Transverse colon (tissue), 4 donors: ENCODE measurements around the gene ZNF417. TPM values are rescaled to one million over a fixed set of nuclear protein-coding genes. Genes with fewer than 3 reads are reported as not detected.

Experiments
- DNase-seq: peaks from one replicate; pipeline ENCODE4 v3.0.0-alpha.2; 2019
- H3K27ac ChIP-seq, 4 donors: fragments of 200-600 bp; sonication (generic); 2 replicates each; pipeline ENCODE4 v1.5.1; 2016 to 2018; ENCODE audit warnings: inconsistent platforms in 4 of 4
- H3K27me3 ChIP-seq: fragments of 200-600 bp; sonication (generic); 2 replicates; pipeline ENCODE4 v1.5.1; 2017; ENCODE audit warnings: inconsistent platforms
- H3K36me3 ChIP-seq, 4 donors: fragments of 200-600 bp; sonication (generic); 2 replicates each; pipeline ENCODE4 v1.5.1; 2017 to 2019; ENCODE audit warnings: inconsistent platforms in 4 of 4
- H3K4me1 ChIP-seq, 4 donors: fragments of 200-600 bp; sonication (generic); 2 replicates each; pipeline ENCODE4 v1.5.1; 2017 to 2020; ENCODE audit warnings: inconsistent platforms in 4 of 4
- H3K4me3 ChIP-seq, 4 donors: fragments of 200-600 bp; sonication (generic); 1 replicate in 1 of 4; 2 replicates in 3 of 4; pipeline versions ENCODE4 v1.5.1 to v1.6.1; 2017 to 2019; ENCODE audit warnings: inconsistent platforms in 4 of 4
- H3K9me3 ChIP-seq, 2 donors: fragments of 200-600 bp; sonication (generic); 2 replicates each; pipeline ENCODE4 v1.5.1; 2017 to 2019; ENCODE audit warnings: inconsistent platforms in 2 of 2
- EP300 ChIP-seq: sonication (generic); formaldehyde crosslinking; IDR thresholded peaks from one replicate; pipeline ENCODE4 v1.6.1; 2017; ENCODE audit warnings: antibody characterized with exemption, low read depth
- POLR2A ChIP-seq: fragments of 450-650 bp; IDR thresholded peaks from one replicate; pipeline ENCODE4 v1.6.1; 2016; ENCODE audit warnings: antibody characterized with exemption, mild to moderate bottlenecking, moderate library complexity
- POLR2AphosphoS5 ChIP-seq, 3 donors: sonication (generic); formaldehyde crosslinking; IDR thresholded peaks; one replicate each; pipeline ENCODE4 v1.6.1; 2016; ENCODE audit warnings: antibody characterized with exemption in 3 of 3
- WGBS, 2 donors: methylation state at CpG; one replicate each; pipeline ENCODE4 v1.1.5; 2018; ENCODE audit warnings: low coverage in 1 of 2; 5-methylcytosine and 5-hydroxymethylcytosine counted together
- in situ Hi-C, 4 donors: fragments of 200-750 bp; cut with MboI; loops; one replicate each; pipeline versions ENCODE4 v1.15.0 to v1.15.1; 2017; ENCODE audit warnings: low sequenced_read_pairs in 3 of 4, low pct_ligation_motif_present in 1 of 4, low pct_unique_long_range_greater_than_20kb in 1 of 4
- intact Hi-C: fragments of 100-400 bp; cut with DNase I; formaldehyde crosslinking; loops from one replicate; pipeline ENCODE4 v1.15.1; 2023; ENCODE audit warnings: low total_unique reads
- total RNA-seq, 4 donors: library from RNA; depleted of rRNA; stranded (reverse); fragments of >200 nt; gene quantifications; one replicate each; pipeline ENCODE4 v1.1.0, GENCODE V29; 2016
- TF ChIP-seq, protein P1 (sequence below), 5 experiments: fragments of 200-600 bp in 3 of 5; fragments of 450-650 bp in 2 of 5; sonication (generic) in 3 of 5; IDR thresholded peaks; 1 replicate in 2 of 5; 2 replicates in 3 of 5; pipeline ENCODE4 v1.5.1; 2016 to 2017; ENCODE audit warnings: antibody characterized with exemption in 5 of 5, inconsistent platforms in 3 of 5, mild to moderate bottlenecking in 2 of 5, moderate library complexity in 1 of 5

Gene ZNF417
- total RNA-seq, 4 donors from 2014 or later, result 9.8 to 119 (median 11.2) TPM

DNA sequence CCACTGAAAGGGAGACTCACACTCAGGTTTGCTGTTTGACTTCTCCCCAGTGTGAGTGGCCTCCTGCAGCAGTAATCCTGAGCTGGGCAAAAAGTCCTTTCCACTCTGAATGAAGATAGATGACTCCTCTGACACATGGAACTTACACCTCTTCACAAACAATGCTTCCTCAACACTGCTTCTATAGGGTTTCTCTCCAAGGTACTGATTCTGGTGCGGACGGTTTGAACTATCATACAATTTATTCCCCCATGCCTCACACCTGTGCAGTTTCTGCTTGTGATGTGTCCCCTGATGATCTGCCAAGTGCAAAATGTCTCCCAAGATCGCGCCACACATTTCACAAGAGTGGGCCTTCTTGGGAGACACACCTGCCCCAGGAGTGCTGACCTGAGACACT lies 11.2 kb upstream of the ZNF417 start:
- H3K36me3 ChIP-seq, result peaks cover 0 to 10% (median 1%) of the 10 kb centered on the region in 4 donors
- intact Hi-C loops, result no loop called here
- DNase-seq, result no peak

DNA sequence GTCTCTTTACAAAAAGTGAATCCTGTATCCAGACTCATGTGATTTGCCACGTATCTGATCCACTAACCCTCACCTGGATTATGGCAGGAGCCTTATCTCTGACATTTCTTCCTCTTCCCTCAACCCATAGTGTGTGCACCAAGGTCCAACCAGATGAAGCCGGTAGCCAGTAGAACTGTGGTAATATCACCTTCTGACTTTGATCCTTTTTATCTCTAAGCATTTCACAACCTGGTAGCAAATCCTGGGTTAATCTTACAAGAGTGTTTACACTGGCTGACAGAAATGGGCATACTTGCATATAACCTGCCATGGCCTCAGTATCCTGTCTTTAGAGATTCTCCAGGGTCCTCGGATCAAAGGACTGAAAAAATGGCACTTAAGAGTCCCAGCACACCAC lies 1.9 kb downstream of the ZNF417 start:
- Histone ChIP-seq H3K27me3 (no peaks in the 10 kb centered on the region), H3K27ac (no peak overlapping the region), H3K9me3 (peaks cover 13 to 23% of the 10 kb centered on the region in 2 donors), H3K36me3 (peaks cover 0 to 25% (median 11%) of the 10 kb centered on the region in 4 donors), H3K4me3 (no peak overlapping the region), H3K4me1 (peaks cover 6 to 13% (median 9%) of the 10 kb centered on the region in 4 donors)
- intact Hi-C loops (loop anchor here (10.0 kb wide), 1 partner anchor 140 kb away; no protein-coding TSS in a partner anchor), in situ Hi-C loops (loop anchor here in 1 of 4 donors (25.0 kb wide), 1 partner anchor 177 kb away; the partner anchor contains the start of genes ZNF671 and ZNF776)
- DNase-seq, result no peak
- WGBS, 2 donors, result 97 to 100% methylated on average over 2 to 3 of the region's 3 CpGs
- TF ChIP-seq, protein P1, sequence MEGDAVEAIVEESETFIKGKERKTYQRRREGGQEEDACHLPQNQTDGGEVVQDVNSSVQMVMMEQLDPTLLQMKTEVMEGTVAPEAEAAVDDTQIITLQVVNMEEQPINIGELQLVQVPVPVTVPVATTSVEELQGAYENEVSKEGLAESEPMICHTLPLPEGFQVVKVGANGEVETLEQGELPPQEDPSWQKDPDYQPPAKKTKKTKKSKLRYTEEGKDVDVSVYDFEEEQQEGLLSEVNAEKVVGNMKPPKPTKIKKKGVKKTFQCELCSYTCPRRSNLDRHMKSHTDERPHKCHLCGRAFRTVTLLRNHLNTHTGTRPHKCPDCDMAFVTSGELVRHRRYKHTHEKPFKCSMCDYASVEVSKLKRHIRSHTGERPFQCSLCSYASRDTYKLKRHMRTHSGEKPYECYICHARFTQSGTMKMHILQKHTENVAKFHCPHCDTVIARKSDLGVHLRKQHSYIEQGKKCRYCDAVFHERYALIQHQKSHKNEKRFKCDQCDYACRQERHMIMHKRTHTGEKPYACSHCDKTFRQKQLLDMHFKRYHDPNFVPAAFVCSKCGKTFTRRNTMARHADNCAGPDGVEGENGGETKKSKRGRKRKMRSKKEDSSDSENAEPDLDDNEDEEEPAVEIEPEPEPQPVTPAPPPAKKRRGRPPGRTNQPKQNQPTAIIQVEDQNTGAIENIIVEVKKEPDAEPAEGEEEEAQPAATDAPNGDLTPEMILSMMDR (IDR thresholded peaks at IDR 0.05), result no peak
- TF ChIP-seq EP300 (no peak), POLR2AphosphoS5 (IDR thresholded peaks at IDR 0.05) (no peak), POLR2A (no peak)

More for the DNA sequence above, 11.2 kb upstream of the ZNF417 start:
- Histone ChIP-seq H3K27ac (no peak overlapping the region), H3K27me3 (no peaks in the 10 kb centered on the region), H3K9me3 (peaks cover 28 to 60% of the 10 kb centered on the region in 2 donors), H3K4me1 (no peaks in the 10 kb centered on the region), H3K4me3 (no peak overlapping the region)
- WGBS, 2 donors, result 100% methylated on average over 4 of the region's 4 CpGs; no CpG with 5 or more reads in 1 of the 2 donors
- TF ChIP-seq, protein P1 (IDR thresholded peaks at IDR 0.05), result no peak
- TF ChIP-seq POLR2AphosphoS5 (IDR thresholded peaks at IDR 0.05) (no peak), POLR2A (no peak), EP300 (no peak)
- in situ Hi-C loops, result no loop called here

DNA sequence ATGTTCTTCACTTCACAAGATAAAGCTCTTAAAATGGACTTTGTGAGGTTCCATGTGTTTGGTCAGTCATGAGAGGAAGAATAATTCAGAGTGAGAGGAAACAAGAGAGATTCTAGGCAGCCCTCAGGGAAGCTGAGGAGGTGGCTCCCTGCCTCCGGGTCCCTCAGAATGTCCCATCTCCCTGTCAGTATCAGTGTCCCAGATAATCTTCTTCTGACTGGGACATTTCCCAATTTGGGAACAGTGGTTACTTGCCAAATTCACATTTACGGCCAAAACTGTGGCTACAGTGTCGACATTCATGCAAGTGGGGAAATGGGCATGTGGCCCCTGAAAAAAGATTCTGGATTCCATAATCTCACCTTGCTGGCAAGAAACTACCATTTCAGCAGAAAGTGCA lies 9.0 kb downstream of the ZNF417 start:
- H3K36me3 ChIP-seq, result peaks cover 0 to 43% (median 17%) of the 10 kb centered on the region in 4 donors
- H3K27me3 ChIP-seq, result no peaks in the 10 kb centered on the region
- peaks cover 0 to under 1% (median 0%) of the 10 kb centered on the region in 4 donors for H3K4me1 ChIP-seq
- DNase-seq, result no peak
- in situ Hi-C loops (loop anchor here in 1 of 4 donors (25.0 kb wide), 1 partner anchor 170 kb away; the partner anchor contains the start of genes ZNF671 and ZNF776), intact Hi-C loops (no loop called here)
- H3K4me3 ChIP-seq, result no peak overlapping the region
- TF ChIP-seq, protein P1 (IDR thresholded peaks at IDR 0.05), result no peak
- no peak for TF ChIP-seq POLR2AphosphoS5 (IDR thresholded peaks at IDR 0.05)
- TF ChIP-seq POLR2A, result no peak
- no peak for TF ChIP-seq EP300
- no peak overlapping the region for H3K27ac ChIP-seq
- peaks cover 13 to 26% of the 10 kb centered on the region in 2 donors for H3K9me3 ChIP-seq
- WGBS, 2 donors, result 92 to 100% methylated on average over 2 to 3 of the region's 3 CpGs

DNA sequence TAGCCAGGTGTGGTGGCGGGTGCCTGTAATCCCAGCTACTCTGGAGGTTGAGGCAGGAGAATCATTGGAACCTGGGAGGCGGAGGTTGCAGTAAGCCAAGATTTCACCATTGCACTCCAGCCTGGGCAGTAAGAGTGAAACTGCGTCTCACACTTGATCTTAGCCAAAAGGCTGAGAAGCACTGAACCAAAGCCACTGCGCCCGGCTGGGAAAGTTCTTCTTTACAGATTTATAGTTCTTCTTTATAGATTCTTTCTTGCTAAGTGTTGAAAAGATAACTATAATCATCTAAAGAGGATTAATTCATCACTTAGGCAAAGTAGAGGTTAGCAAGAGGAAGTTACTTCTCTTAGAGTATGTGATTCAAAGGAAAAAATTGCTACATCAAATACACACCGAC lies 11.1 kb downstream of the ZNF417 start:
- Histone ChIP-seq H3K27ac (no peak overlapping the region), H3K9me3 (peaks cover 10 to 21% of the 10 kb centered on the region in 2 donors), H3K4me1 (peaks cover 0 to 6% (median 0%) of the 10 kb centered on the region in 4 donors), H3K27me3 (no peaks in the 10 kb centered on the region), H3K36me3 (peaks cover 0 to 24% (median 11%) of the 10 kb centered on the region in 4 donors), H3K4me3 (no peak overlapping the region)
- in situ Hi-C loops, result loop anchor here in 1 of 4 donors (25.0 kb wide), 1 partner anchor 168 kb away; the partner anchor contains the start of genes ZNF671 and ZNF776
- TF ChIP-seq POLR2AphosphoS5 (IDR thresholded peaks at IDR 0.05) (no peak), EP300 (no peak)
- TF ChIP-seq, protein P1 (IDR thresholded peaks at IDR 0.05), result no peak
- 79 to 85% methylated on average over 6 of the region's 6 CpGs for WGBS, 2 donors
- intact Hi-C loops, result no loop called here
- no peak for DNase-seq
